ENCODE data around the gene PDP2.

Gene PDP2

GRCh38 chr16:66880288-66881013, at the start of gene PDP2:
TSS of gene PDP2 (plus strand) at chr16:66880515. CDS start at chr16:66884285, 3,770 bp downstream.
- DNase-seq: peak; percentile 94

- no peak for DNase-seq
Observed at GRCh38 chr16:66832190-66832589, 48.1 kb upstream of the PDP2 start.

- no peak for DNase-seq
Observed at GRCh38 chr16:66832661-66833305, 47.5 kb upstream of the PDP2 start.

GRCh38 chr16:66834746-66835145, 45.6 kb upstream of the PDP2 start:
- no peak for DNase-seq

GRCh38 chr16:66840883-66841282, 39.4 kb upstream of the PDP2 start:
- no peak for DNase-seq

GRCh38 chr16:66841366-66841765, 38.9 kb upstream of the PDP2 start:
- no peak for DNase-seq

- DNase-seq: no peak
Observed at GRCh38 chr16:66842765-66843164, 37.5 kb upstream of the PDP2 start.

GRCh38 chr16:66843191-66843590, 37.1 kb upstream of the PDP2 start:
- no peak for DNase-seq

GRCh38 chr16:66844009-66844341, 36.3 kb upstream of the PDP2 start:
- no peak for DNase-seq

- no peak for DNase-seq
Observed at GRCh38 chr16:66844342-66845079, 35.8 kb upstream of the PDP2 start, which contains the start of gene CA7. TSS of gene CA7 (plus strand) at chr16:66844414. CDS start at chr16:66844488, 74 bp downstream.

- DNase-seq: no peak
Observed at GRCh38 chr16:66845080-66845410, 35.3 kb upstream of the PDP2 start.

- no peak for DNase-seq
Observed at GRCh38 chr16:66845791-66846221, 34.5 kb upstream of the PDP2 start.

- no peak for DNase-seq
Observed at GRCh38 chr16:66846266-66846665, 34.0 kb upstream of the PDP2 start.

GRCh38 chr16:66846831-66847230, 33.5 kb upstream of the PDP2 start:
- DNase-seq: no peak

GRCh38 chr16:66847533-66848067, 32.7 kb upstream of the PDP2 start:
- no peak for DNase-seq

GRCh38 chr16:66848172-66848571, 32.1 kb upstream of the PDP2 start:
- no peak for DNase-seq

- DNase-seq: no peak
Observed at GRCh38 chr16:66849021-66849420, 31.3 kb upstream of the PDP2 start.

GRCh38 chr16:66849549-66849948, 30.8 kb upstream of the PDP2 start:
- no peak for DNase-seq

- no peak for DNase-seq
Observed at GRCh38 chr16:66850115-66850815, 30.1 kb upstream of the PDP2 start.

GRCh38 chr16:66851166-66851964, 28.9 kb upstream of the PDP2 start:
- DNase-seq: no peak

GRCh38 chr16:66853261-66854139, 26.8 kb upstream of the PDP2 start:
- no peak for DNase-seq
